Retinal pigment epithelial cell (primary cell): Measurements from ENCODE around the gene CYB5RL.

Source experiments
- DNase-seq: peaks from one replicate; pipeline ENCODE4 v3.0.0-alpha.2; 2010; ENCODE audit warnings: low read depth
- H3K4me3 ChIP-seq: 2 replicates; pipeline ENCODE4 v1.5.1; 2011; ENCODE audit warnings: mild to moderate bottlenecking, low read length, control low read depth, moderate library complexity
- CTCF ChIP-seq: conservative IDR thresholded peaks from 2 replicates; pipeline ENCODE4 v1.5.1; 2011; ENCODE audit warnings: low read depth, low read length, control low read depth, inconsistent platforms

Gene CYB5RL

DNA sequence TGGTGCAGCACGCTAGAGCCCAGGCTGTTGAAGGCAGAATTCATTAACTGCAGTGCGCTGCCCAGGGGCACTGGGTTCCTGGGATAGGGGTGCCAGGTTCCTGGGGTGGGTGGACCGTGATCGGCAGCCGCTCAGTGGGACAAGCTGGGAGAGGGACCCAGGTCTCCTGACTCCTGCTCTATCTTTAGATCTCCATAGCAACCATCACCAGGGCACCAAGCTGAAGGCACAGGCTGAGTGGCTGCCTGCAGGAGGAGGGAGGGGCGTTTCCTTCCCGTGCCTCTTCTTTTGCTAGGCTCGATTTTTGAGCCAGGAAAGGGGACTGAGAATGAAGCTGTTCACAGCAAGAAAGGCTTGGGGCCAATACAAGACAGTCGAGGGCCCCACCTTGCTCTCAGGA, 26.1 kb downstream of the CYB5RL start:
- no peak for TF ChIP-seq CTCF
- DNase-seq, result no peak
- H3K4me3 ChIP-seq, result no peak overlapping the region

- TF ChIP-seq CTCF, result no peak
- H3K4me3 ChIP-seq, result no peak overlapping the region
- no peak for DNase-seq
Observed at GRCh38 chr1:54172614-54173599, 26.9 kb downstream of the CYB5RL start.

- no peak overlapping the region for H3K4me3 ChIP-seq
- DNase-seq, result no peak
- no peak for TF ChIP-seq CTCF
Observed at GRCh38 chr1:54171606-54172005, 28.2 kb downstream of the CYB5RL start.

DNA sequence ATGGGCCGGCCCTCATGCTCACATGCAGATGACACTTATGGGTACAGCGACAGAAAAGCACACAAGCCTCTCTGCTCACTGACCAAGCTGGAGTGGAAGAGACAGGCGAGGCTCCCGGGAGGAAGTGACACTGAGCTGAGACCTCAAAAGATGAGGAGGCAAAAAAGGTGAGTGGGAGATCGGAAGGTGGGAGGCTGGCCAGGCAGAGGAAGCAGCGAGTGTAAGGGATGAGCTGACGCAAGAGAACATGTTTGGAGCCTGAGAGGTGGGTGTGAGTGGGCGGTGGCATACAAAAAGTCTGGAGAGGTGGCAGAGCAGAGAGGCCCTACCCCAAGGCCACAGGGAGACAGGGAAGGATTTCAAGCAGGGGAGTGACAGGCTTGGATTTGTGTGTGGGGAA, 28.8 kb downstream of the CYB5RL start:
- no peak overlapping the region for H3K4me3 ChIP-seq
- no peak for DNase-seq
- TF ChIP-seq CTCF, result no peak

DNA sequence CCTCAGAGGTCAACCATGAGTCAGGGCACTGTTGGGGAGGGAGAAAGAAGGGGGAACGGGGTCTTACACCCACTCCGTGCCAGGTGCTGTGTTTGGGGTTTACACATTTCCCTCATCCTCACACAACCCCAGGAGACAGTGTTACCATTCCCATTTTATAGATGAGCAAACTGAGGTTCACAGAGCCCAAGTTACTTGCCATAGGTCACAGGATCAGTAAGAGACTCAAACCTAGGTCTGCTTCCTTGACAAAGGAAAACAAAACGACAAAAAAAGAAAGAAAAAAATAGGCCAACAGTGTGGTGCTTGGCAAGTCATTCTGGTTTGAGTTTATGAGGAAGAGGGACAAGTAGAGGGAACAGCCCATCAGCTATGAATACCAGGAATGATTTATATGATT, 30.8 kb downstream of the CYB5RL start:
- DNase-seq, result no peak
- TF ChIP-seq CTCF, result no peak
- H3K4me3 ChIP-seq, result no peak overlapping the region

GRCh38 chr1:54168206-54168965, 31.4 kb downstream of the CYB5RL start:
- no peak overlapping the region for H3K4me3 ChIP-seq
- no peak for DNase-seq
- TF ChIP-seq CTCF, result no peak
